ENCODE data around the gene ELOVL7.

GRCh38 chr5:60811105-60811504 is 33.0 kb downstream of the ELOVL7 start:
- TF ChIP-seq, protein P1, sequence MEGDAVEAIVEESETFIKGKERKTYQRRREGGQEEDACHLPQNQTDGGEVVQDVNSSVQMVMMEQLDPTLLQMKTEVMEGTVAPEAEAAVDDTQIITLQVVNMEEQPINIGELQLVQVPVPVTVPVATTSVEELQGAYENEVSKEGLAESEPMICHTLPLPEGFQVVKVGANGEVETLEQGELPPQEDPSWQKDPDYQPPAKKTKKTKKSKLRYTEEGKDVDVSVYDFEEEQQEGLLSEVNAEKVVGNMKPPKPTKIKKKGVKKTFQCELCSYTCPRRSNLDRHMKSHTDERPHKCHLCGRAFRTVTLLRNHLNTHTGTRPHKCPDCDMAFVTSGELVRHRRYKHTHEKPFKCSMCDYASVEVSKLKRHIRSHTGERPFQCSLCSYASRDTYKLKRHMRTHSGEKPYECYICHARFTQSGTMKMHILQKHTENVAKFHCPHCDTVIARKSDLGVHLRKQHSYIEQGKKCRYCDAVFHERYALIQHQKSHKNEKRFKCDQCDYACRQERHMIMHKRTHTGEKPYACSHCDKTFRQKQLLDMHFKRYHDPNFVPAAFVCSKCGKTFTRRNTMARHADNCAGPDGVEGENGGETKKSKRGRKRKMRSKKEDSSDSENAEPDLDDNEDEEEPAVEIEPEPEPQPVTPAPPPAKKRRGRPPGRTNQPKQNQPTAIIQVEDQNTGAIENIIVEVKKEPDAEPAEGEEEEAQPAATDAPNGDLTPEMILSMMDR (IDR thresholded peaks at IDR 0.05; ENCODE audit: low read length), result no peak
- no peak for TF ChIP-seq EZH2 (IDR thresholded peaks at IDR 0.05; ENCODE audit: borderline replicate concordance, low read length)

Measured in OCI-LY1 (cell line).